Peyer's patch (tissue), 4 donors: ENCODE data around the gene MARK4.

Experiments used
- CTCF ChIP-seq, 6 experiments: fragments of 450-650 bp in 4 of 6; fragments of 200-600 bp in 2 of 6; sonication (generic) in 1 of 6; IDR thresholded peaks; one replicate each; pipeline ENCODE4 v1.5.1; 2017 to 2019; ENCODE audit warnings: antibody characterized with exemption in 6 of 6, mild to moderate bottlenecking in 3 of 6, moderate library complexity in 1 of 6
- POLR2A ChIP-seq, 2 donors: fragments of 450-650 bp; IDR thresholded peaks; one replicate each; pipeline ENCODE4 v1.5.1; 2017; ENCODE audit warnings: antibody characterized with exemption in 2 of 2, mild to moderate bottlenecking in 2 of 2, moderate library complexity in 2 of 2

DNA sequence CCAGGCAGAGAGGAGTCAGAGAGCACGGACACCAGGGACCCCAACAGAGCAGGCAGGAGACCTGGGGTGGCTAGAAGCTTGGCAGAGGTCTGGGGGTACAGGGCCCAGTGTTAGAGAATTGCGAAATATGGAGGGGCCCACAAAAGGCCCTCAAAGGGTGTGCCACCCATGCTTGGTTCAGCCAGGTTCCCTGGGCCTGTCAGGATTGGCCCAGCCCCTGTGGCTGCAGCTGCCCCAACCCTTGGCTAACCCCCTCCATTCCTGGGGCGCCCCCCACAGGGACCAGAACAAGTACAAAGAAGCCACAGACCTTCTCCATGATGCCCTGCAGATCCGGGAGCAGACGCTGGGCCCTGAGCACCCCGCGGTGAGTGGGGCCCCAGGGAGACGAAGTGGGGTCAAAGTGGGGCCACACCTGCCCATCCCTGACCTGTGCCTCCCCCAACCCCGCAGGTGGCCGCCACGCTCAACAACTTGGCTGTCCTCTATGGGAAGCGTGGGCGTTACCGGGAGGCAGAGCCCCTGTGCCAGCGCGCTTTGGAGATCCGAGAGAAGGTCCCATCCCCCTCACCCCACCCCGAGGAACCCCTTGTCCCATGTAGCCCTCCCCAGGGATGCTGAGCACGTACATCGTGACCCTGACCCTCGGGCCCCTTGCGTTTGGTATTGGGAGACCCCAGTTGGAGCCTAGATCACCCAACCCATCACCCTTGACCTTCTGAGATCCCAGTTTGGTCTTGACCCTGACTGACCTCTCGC, 97.5 kb downstream of the MARK4 start:
- TF ChIP-seq CTCF (IDR thresholded peaks at IDR 0.05) (no peak), POLR2A (IDR thresholded peaks at IDR 0.05) (no peak)
